ENCODE measurements around the gene CNTN4. TPM values are rescaled to one million over a fixed set of nuclear protein-coding genes. Genes with fewer than 3 reads are reported as not detected.

The CNTN4 gene
- total RNA-seq, 4 donors from 2014 or later = 2.6 to 91.2 (median 13.2) TPM

- no peaks in the 10 kb centered on the region for H3K36me3 ChIP-seq
- no peak for DNase-seq
- TF ChIP-seq POLR2A (IDR thresholded peaks at IDR 0.05) = no peak
- no peak for TF ChIP-seq CTCF (IDR thresholded peaks at IDR 0.05)
- no peaks in the 10 kb centered on the region for H3K27me3 ChIP-seq
- no peak overlapping the region for H3K4me3 ChIP-seq
- H3K4me1 ChIP-seq = no peaks in the 10 kb centered on the region
- intact Hi-C loops (cut with DNase I; ENCODE audit: low total_unique reads) = no loop called here
- no peaks in the 10 kb centered on the region for H3K9me3 ChIP-seq
- H3K27ac ChIP-seq = no peak overlapping the region
Observed at GRCh38 chr3:2392981-2393380, 294.3 kb downstream of the CNTN4 start.

- intact Hi-C loops (cut with DNase I; ENCODE audit: low total_unique reads) = no loop called here
- Histone ChIP-seq H3K4me3 (no peak overlapping the region), H3K27me3 (no peaks in the 10 kb centered on the region), H3K36me3 (no peaks in the 10 kb centered on the region), H3K4me1 (no peaks in the 10 kb centered on the region), H3K9me3 (no peaks in the 10 kb centered on the region), H3K27ac (no peak overlapping the region)
- no peak for DNase-seq
- TF ChIP-seq CTCF (IDR thresholded peaks at IDR 0.05) (no peak), POLR2A (IDR thresholded peaks at IDR 0.05) (no peak)
Observed at GRCh38 chr3:2415083-2415482, 316.4 kb downstream of the CNTN4 start.

GRCh38 chr3:2420919-2421318 is 322.3 kb downstream of the CNTN4 start:
- no peaks in the 10 kb centered on the region for H3K4me1 ChIP-seq
- no peak overlapping the region for H3K27ac ChIP-seq
- H3K9me3 ChIP-seq = no peaks in the 10 kb centered on the region
- H3K36me3 ChIP-seq = no peaks in the 10 kb centered on the region
- no peak for DNase-seq
- H3K27me3 ChIP-seq = no peaks in the 10 kb centered on the region
- intact Hi-C loops (cut with DNase I; ENCODE audit: low total_unique reads) = no loop called here
- H3K4me3 ChIP-seq = no peak overlapping the region
- TF ChIP-seq CTCF (IDR thresholded peaks at IDR 0.05) = no peak
- TF ChIP-seq POLR2A (IDR thresholded peaks at IDR 0.05) = no peak

- no peak overlapping the region for H3K4me3 ChIP-seq
- H3K27me3 ChIP-seq = no peaks in the 10 kb centered on the region
- TF ChIP-seq CTCF (IDR thresholded peaks at IDR 0.05) (no peak), POLR2A (IDR thresholded peaks at IDR 0.05) (no peak)
- no peaks in the 10 kb centered on the region for H3K9me3 ChIP-seq
- H3K36me3 ChIP-seq = no peaks in the 10 kb centered on the region
- no peak for DNase-seq
- intact Hi-C loops (cut with DNase I; ENCODE audit: low total_unique reads) = no loop called here
- H3K4me1 ChIP-seq = no peaks in the 10 kb centered on the region
- no peak overlapping the region for H3K27ac ChIP-seq
Observed at GRCh38 chr3:2423143-2423542, 324.5 kb downstream of the CNTN4 start.

GRCh38 chr3:2441558-2441957 is 342.9 kb downstream of the CNTN4 start:
- no peak overlapping the region for H3K27ac ChIP-seq
- no peak overlapping the region for H3K4me3 ChIP-seq
- DNase-seq = no peak
- intact Hi-C loops (cut with DNase I; ENCODE audit: low total_unique reads) = no loop called here
- no peaks in the 10 kb centered on the region for H3K9me3 ChIP-seq
- TF ChIP-seq CTCF (IDR thresholded peaks at IDR 0.05) (no peak), POLR2A (IDR thresholded peaks at IDR 0.05) (no peak)
- H3K4me1 ChIP-seq = no peaks in the 10 kb centered on the region
- no peaks in the 10 kb centered on the region for H3K27me3 ChIP-seq
- no peaks in the 10 kb centered on the region for H3K36me3 ChIP-seq
